GM21381 (cell line): ENCODE data around the gene CCNK.

Experiments used
- ATAC-seq: cut with Tn5 transposase; IDR thresholded peaks from one replicate; pipeline ENCODE4 v1.9.1; 2021; ENCODE audit warnings: mild to moderate bottlenecking, moderate library complexity; ENCODE audit not compliant: unreplicated experiment

Gene CCNK

DNA sequence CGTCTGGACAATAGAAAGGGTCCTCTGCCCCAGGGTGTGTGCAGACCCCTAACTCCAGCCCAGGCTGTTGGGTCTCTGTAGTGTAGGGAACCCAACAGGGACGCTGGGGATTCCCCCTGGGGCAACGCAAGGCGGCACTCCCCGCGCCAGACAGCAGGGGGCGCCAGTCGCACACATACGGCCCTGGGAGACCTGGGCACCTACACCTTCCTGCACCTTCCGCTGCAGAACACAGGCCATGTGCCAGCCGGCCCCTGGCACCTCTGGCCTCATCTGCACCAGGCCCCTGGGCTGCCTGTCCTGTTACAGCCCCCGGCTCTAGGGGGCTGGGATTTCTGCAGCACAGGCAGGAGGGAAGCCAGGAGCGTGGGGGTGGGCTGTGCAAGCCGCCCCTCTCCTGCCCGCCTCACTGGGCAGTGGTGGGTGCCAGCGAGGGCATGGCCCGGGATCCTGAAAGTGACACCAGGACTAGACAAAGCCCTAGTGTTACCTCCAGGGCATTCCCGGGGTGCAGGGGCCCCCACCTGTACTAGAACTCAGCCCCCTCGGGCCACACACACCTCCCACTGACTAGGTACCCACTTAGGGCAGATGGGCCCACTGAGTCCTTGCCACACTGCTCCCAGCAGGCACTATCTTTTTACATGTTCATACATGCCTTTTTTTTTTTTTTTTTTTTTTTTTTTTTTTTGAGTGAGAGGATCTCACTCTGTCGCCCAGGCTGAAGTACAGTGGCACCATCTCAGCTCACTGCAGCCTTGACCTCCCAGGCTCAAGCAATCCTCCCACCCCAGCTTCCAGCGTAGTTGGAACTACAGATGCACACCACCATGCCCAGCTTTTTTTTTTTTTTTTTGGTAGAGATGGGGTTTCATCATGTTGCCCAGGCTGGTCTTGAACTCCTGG, 37.5 kb downstream of the CCNK start:
- ATAC-seq = no peak

DNA sequence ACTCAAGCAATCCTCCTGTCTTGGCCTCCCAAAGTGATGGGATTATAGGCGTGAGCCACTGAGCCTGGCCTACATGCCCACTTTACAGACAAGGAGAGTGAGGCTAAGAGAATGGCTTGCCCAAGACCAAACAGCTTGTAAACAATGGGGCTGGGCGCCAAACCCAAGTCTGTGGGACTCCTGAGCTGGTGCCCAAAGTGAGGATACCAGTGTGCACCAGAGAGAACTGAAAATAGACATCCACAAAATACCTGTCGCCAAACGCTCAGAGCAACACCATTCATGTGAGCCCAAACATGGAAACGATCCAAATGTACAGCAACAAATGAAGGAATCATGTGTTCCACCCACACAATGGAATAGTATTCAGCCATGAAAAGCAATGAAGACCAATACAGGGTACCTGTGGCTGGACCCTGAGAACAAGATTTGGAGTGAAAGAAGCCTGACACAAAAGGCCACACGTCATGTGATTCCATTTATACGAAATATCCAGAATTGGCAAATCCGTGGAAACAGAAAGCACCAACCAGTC, 38.2 kb downstream of the CCNK start:
- no peak for ATAC-seq

DNA sequence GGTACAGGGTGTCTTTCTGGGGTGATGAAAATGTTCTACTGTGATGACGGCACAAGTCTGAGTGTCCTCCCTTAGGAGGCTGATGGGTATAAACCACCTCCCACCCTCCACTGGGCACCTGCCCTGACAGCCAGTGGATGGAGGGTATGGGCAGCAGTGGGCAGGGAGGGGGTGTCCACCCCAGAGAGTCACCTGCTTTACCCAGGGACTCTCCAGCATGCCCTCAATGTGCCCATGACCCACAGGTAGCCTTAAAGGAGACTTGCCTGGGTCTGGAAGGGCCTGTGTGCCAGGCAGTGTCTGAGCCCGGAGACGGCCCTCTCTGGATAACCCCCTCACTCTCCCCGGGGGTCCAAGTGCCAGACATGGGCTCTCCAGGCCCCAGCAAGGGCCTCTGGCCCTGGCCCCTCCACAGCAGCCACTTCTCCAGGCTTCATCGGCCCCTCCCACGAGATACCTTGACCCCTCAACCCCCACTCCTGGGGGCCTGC, 38.8 kb downstream of the CCNK start:
- ATAC-seq = no peak

DNA sequence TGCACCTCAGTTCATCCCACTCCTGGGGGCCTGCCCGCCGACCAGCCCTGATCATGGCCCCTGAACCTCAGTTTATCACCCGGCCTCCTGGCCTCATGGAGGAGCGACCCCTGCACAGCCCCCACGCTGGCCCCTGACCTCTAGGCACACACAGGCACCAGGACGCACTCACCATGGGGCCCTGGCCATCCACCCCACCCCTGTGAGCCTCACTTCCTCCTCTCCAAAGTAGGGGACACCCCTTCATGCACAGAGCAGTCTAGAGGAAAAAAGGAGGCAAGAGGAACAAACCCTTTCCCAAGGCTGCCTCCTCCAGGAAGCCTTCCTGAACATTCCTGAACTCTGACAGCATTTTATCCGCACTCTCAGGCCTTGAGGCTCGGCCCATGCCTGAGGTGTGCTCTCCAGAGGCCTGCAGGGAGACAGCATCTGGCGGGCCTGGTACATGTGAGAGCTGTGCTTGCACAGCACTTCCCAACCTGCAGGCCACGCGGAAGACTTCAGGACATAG, 39.4 kb downstream of the CCNK start:
- no peak for ATAC-seq

DNA sequence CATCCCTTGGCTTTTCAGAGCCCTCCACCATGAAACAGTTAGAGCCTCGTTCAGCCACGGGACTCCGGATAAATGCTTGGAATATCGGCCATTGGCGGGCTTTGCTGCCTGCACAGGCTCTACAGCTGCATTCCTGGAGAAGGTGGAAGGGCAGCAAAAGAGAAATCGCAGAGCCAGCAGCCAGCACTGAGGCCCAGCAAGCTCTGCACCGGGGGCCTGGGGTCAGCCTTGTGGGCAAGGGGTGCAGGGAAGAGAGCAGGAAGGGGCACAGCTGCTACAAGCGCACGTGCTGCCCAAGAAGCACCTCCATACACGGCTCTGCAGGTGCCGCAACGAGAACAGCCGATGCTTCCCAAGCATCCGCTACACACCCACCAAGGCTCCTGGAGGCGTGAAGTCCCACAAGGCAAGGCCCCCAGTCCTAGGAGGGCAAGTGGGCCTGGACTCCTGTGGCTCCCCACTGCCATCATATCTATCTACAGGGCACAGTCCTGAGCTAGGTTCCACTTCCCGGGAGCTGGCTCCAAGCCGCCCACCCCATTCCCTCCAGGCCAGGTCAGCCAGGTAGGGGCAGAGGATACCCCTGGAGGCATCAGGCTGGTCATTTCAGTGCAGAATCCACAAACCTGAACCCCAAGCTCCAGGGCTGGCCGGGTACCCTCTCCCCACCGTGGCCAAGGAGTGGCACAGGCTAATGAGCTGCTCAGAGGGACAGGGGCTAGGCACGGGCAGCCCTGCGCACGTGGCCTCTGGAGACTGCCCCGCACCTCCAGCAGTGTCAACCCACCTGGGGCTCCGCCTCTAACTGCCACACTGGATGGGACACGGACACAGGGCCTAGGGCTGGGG, 40.2 kb downstream of the CCNK start:
- ATAC-seq = no peak

DNA sequence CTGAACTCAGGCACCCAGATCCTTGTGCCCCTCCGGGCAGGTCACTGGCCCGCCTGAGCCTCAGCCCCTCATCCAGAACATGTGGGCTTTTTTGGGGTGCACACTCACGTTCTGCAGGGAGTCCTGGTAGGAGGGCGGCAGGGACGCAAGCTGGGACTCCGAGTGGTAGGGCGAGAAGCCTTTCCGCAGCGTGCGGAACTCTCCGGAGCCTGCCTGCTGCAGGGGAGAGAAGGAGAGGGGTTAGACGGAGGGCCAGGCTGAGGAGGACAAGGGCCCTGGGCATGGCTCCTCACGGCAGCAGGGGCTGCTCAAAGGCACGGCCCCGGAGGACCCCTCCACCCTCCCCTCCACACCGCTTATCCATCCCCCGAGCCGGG, 40.8 kb downstream of the CCNK start:
- ATAC-seq = no peak

DNA sequence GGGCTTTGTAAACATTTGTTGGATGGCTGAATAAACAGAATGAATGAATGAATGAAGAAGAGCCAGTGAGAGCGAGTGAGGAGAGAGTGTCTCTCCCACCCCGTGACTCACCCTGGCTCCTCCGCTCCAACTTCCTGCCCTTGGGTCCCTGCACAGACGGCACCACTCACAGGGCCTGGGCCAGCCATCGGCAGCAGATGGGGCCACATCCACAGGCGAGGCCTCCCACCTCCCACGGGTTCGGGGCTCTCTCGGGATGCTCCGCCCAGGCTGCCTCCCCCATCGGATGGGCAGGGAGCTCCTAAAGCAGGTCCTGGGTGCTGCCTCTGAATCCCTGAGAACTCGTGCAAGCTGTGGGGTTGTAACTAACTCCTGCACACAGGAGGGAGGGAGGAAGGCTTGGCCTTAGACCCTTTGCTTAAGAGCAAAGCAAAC, 41.3 kb downstream of the CCNK start:
- ATAC-seq = no peak

DNA sequence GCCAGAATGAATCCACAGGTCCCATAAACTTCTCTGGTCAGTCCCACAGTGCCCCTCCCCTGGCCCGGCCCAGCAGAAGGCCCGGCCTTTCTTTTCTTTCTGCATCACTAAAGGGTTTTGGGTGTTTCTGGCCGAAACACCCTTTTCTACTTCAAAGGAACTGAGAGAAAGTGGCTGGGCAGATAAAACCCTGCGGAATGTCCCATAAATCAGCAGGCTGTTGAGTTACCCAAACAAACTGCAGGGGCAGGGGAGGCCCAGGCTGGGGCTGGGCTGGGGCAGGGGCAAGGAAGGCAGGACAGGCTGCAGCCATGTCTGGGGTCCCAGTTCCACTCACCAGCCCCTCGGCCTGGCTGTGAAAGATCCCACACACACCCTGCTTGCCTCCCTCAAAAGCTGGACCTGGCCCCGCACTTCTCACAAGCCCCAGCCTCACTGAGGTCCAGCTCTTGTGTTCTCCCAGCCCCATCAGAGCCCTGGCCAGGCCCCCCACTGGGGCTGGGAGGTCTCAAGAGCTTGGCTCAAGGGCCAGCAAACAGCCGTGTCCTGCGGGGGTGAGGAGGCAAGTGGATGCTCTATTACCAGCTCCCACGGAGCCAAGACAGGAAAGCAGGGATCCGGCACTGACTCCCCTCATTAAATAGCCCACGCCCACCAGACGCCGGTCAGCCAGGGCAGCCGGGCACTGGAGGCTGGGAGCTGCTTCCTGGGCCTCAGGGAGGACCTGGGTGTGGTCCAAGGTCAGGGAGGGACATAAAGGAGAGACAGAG, 41.9 kb downstream of the CCNK start:
- ATAC-seq = no peak

DNA sequence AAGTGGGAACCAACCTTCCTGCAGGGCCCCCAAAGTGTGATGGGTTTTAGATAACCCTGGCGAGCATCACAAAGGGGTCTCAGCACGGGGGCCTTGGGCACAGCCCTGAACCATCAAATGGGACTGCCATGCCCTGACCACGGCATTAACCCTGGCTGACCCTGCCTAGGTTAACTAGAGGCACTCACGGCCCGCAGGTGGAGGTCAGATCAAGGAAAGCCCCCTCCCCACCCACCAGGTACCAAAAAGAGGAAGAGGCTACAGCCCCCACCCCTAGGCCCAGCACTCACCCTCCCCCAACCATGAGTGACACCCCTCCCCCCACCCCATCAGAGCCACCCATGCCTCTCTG, 42.5 kb downstream of the CCNK start:
- ATAC-seq = no peak

DNA sequence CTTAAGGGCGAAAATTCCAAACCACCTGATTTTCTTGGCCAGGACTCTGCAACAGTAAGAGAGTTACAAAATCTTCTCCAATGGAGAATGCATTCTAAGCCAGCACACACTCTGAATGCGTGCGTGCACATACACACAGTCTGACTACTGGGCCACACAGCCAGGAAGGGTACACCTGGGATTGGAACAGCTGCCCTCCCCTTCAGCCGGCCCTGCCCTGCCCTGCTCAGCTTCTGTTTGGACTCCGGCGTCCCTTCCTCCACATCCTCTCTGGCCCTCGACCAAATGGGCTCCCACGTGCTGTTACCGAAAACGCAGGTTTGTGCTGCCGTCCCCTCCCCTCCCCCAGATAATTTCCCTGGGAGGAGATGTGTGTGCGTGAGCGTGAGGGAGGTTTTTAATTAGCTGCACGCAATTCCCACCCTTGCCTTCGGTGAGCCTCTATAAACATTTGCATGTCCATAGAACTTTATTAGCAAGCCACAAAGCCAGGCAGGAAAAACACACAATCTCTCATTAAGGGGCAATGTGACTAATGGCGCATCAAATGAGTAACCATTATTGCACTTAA, 43.0 kb downstream of the CCNK start:
- no peak for ATAC-seq

DNA sequence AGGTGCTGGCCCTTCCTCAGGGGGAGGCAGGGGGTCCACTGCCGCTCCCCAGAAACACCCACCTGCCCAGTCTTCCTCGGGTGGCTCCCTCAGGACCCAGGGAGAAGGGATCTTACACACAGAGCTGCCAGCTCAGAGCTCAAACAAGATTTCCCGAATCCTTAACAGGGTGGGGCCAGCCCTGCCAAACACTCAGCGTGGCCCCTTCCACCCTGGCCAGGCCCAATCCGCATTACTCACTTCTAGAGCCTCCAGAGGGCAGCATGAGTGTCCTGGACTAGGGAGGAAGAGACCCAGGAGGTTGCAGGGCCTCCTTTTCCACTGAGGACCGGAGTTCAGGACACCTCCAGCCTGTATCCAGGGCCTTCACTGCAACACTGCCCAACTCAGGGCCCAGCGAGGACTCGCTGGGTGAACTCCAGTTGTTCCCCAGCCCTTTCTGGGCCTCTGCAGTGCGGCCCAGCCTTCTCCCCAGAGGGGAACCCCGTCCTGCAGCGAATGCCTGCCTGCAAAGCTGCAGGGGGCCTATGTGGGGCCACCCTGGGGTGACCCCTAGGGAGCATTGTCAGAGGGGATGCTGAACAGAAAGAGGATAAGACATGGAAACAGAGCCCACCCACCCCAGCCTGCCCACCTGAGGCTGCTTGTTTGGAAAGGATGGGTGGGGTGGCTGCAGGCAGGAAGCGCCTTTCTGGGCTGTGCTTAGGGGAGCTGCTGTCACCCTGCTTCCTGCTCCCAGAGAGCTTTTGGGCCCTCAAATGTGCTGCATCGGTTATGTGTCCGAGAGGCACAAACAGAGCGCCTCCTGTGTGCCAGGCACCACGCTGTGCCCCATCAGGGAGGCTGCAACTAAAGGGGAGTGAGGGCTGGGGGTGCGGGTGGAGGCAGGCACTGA, 43.8 kb downstream of the CCNK start:
- ATAC-seq = no peak

DNA sequence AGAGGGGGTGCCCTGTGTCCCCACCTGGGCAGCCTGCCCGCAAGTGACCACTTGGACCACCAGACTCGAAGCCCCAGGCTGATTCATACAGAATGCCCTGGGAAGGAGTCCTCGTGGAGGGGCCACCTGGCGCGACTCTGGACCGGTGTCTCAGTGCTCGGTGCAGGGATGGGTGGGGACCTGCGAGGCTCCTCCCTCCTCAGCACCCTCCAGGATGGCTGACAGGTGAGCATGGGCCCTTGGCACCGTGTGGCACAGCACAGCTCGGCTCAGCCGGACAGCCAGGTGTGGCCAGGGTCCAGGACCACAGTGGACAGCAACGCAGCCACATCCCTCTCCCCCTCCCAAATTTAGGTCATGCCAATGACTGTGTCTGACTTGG, 44.5 kb downstream of the CCNK start:
- ATAC-seq = no peak

DNA sequence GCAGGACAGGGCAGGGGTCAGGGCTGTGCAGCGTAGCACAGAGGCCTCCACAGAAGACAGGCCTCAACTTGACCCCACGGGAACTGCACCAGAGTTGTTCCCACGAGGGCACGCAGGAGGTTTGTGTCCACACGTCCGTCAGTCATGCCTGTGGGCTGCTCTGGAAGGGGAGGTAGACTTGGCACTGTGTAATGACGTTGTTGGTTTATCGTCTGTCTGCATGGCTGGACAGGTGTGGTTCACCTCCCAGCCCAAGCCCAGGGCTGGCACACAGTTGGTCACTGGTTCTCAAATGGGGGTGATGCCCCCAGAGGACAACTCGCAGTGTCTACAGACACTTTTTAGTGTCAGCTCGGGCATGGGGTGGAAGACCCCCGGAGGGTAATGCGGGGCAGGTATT, 45.8 kb downstream of the CCNK start:
- no peak for ATAC-seq

DNA sequence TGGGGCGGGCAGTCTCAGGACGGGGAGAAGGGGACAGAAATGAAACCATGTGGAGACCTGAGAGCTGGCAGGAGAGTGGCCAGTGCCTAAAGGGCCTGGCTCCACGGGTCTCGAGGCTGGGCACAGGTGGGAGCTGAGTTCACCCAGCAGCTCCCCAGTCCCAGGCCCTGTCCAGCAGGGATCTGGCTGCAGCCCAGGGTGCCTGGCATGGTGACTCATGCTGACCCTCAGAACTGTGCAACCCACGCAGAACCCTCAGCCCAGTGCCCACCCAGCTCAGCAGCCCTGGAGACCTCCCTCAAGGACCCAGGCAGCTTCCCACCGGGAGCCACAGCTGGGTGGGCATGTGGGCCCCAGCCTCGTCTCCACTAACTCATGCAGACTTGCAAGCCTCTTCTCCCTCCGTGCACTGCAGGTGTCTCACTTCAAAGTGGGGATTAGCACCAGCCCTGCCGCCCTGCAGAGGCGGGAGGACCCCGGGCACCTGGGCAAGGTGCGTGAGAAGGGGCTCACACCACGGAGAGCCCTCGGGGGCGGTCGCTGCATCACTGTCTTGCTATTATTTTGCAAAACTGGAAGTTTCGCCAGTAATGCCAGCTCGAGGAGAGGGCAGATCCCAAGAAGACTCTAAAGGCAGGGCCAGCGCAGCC, 46.3 kb downstream of the CCNK start:
- ATAC-seq = no peak

DNA sequence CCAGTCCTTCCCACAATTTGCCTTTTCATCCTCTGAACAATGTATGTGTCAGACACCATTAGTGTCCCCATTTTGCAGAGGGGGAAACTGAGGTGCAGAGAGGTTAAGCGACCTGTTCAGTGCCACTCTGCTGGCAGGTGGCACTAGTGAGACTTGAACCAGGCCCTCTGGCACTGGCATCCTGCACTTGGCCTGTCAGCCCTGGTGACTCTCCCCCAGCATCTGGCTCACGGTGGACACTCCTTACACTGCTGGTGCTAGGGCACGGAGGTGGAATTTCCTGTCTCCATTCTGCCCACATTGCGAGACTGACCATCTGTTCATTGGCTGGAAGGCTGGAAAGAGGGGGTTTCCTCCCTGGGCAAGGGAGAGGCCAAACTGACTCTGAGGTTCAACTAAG, 48.7 kb downstream of the CCNK start:
- ATAC-seq = no peak

DNA sequence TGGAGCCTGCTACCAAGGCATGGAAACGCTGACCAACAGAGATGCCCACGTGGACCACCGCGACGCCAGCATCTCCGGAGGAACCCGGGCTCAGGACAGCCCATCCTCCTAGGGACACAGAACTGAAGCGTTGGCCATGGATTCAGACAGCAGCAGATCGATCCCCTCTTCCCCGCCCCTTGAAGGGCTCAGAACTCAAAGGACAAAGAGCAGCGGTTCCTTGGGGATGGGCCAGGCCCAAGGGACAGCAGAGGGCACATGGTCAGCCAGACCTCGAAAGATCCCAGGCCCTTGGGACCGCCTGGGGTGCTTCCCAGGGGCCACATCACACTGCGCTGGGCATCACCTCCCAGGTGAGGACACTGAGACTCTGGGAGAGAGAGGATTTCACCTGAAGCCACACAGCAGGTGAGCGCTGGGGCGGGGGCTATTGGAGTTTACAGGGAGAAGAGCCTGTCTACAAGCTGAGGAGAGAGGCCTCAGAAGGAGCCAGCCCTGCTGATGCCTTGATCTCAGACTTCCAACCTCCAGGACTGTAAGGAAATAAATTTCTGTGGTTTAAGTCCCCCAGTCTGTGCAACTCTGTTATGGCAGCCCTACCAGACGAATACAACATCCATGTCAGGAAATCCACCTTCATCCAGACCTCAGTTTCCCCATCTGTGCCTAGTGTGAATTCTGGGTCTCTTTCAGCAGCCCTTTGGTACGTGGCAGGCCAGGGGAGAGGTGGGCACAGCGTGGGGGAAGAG, 49.4 kb downstream of the CCNK start:
- no peak for ATAC-seq

DNA sequence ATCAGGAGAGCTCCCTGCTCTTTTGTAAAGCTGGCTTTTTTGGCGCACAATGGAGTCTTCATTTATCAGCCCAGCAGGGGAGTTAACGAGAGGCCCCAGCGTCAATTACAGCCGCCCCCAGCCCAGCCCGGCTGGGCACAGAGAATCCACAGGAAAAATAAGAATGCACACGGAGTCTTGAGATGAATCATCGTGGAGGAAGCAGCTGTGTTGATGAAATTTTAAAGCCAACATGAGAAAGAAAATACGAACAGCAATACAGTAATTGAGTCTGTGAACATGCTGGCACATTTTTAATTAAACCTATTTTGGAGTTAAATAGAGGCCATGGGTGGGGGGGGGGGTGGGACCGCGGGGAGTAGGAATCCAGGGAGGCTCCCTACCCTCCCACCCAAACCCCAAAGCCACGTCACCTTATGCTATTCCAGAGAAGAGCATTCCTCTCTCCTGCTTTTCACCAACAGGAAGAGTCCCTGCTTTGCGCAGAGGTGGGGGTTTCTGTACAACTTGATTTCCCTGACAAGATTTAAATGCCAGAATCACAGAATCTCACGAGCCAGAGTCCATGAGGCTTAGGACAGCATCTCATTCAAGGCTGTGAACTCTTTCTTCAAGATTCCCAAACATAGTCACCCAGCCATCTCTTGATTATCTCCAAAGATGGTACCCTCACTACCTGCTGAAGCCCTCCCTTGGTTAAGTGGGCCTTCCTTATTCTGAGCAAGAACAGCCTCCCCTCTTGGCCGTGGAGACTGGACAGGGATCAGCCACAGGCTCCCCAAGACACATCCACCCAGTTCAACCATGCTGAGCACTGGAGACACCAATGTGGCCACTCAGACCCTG, 50.3 kb downstream of the CCNK start:
- ATAC-seq = no peak
